Keratinocyte (primary cell): ENCODE results near the gene NHSL1.

Source experiments
- EZH2 ChIP-seq: IDR thresholded peaks from one replicate; pipeline ENCODE4 v1.6.1; 2012; ENCODE audit warnings: inconsistent platforms, mild to moderate bottlenecking, low read length, moderate library complexity
- TF ChIP-seq, protein P1 (sequence below), 3 experiments: IDR thresholded peaks in 1 of 3; conservative IDR thresholded peaks in 1 of 3; optimal IDR thresholded peaks in 1 of 3; 2 replicates in 2 of 3; 3 replicates in 1 of 3; pipeline versions ENCODE3 to v1.5.1; 2011; ENCODE audit warnings: low read length in 3 of 3, mild to moderate bottlenecking in 3 of 3, moderate library complexity in 2 of 3, control low read depth in 1 of 3, inconsistent platforms in 1 of 3; ENCODE audit not compliant: insufficient read depth in 2 of 3; ENCODE audit errors: extremely low read depth in 1 of 3

DNA sequence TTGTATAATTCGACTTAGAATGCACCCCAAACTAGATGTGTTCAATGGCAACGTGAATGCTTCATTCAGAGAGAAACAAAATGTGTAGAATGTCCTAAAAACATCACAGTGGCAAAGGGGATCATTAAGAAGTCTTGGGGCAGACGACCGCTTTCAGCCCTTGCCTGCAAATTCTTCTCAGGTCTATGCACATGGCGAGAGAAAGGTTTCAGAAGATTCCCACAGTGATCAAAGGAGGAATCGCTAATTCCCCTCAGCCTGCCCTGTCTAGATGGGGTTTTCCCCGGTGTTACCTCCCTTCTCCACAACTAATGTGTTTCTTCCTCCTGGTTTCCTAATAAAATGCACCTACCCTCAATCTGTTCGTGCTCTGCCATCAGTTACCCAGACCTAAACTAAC is 13.3 kb upstream of the NHSL1 start:
- TF ChIP-seq, protein P1, sequence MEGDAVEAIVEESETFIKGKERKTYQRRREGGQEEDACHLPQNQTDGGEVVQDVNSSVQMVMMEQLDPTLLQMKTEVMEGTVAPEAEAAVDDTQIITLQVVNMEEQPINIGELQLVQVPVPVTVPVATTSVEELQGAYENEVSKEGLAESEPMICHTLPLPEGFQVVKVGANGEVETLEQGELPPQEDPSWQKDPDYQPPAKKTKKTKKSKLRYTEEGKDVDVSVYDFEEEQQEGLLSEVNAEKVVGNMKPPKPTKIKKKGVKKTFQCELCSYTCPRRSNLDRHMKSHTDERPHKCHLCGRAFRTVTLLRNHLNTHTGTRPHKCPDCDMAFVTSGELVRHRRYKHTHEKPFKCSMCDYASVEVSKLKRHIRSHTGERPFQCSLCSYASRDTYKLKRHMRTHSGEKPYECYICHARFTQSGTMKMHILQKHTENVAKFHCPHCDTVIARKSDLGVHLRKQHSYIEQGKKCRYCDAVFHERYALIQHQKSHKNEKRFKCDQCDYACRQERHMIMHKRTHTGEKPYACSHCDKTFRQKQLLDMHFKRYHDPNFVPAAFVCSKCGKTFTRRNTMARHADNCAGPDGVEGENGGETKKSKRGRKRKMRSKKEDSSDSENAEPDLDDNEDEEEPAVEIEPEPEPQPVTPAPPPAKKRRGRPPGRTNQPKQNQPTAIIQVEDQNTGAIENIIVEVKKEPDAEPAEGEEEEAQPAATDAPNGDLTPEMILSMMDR (optimal IDR thresholded peaks at IDR 0.05 in 1 of 3, IDR thresholded peaks at IDR 0.05 in 1 of 3, conservative IDR thresholded peaks at IDR 0.05 in 1 of 3; ENCODE audit: extremely low read depth in 1 of 3, insufficient read depth in 2 of 3, low read length in 3 of 3) = no peak
- TF ChIP-seq EZH2 = no peak
